ENCODE results near the gene PPP1R14B. TPM values are rescaled to one million over a fixed set of nuclear protein-coding genes. Genes with fewer than 3 reads are reported as not detected.

Gene PPP1R14B
- polyA plus RNA-seq, 3 donors = 11.7 to 40.7 (median 34.2) TPM

DNA sequence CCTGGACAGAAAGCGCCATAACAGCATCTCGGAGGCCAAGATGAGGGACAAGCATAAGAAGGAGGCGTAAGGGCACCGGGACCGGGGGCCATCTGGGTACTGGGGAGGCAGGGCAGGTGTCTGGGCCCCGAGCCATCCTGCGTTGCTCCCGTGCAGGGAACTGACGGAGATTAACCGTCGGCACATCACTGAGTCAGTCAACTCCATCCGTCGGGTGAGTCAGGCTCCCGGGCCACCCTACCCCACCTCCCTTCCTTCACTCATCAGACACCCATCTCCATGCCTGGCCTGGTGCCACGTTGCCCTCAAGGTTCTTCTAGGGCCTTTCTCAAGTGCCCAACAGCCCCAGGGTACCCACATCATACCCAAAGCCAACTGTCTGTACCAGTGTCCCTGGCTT, 19.6 kb upstream of the PPP1R14B start:
- H3K4me1 Mint-ChIP-seq = peaks cover 22% of the 10 kb centered on the region
- no peak overlapping the region for H3K4me3 Mint-ChIP-seq
- DNase-seq = no peak
- peaks cover 21 to 24% of the 10 kb centered on the region in 2 donors for H3K4me1 ChIP-seq (ENCODE audit: control insufficient read depth in 1 of 2, insufficient read depth in 2 of 2, low read length in 2 of 2)
- no peaks in the 10 kb centered on the region for H3K9me3 ChIP-seq (replicated peaks in 1 of 2; ENCODE audit: control insufficient read depth in 1 of 2, insufficient read depth in 1 of 2, low read length in 2 of 2)
- peaks cover 52 to 53% of the 10 kb centered on the region in 2 donors for H3K36me3 ChIP-seq (replicated peaks in 1 of 2; ENCODE audit: control insufficient read depth in 1 of 2, insufficient read depth in 2 of 2, low read length in 2 of 2)
- H3K9ac ChIP-seq (ENCODE audit: insufficient read depth, low read length, poor library complexity, severe bottlenecking) = no peak overlapping the region
- TF ChIP-seq, protein P1, sequence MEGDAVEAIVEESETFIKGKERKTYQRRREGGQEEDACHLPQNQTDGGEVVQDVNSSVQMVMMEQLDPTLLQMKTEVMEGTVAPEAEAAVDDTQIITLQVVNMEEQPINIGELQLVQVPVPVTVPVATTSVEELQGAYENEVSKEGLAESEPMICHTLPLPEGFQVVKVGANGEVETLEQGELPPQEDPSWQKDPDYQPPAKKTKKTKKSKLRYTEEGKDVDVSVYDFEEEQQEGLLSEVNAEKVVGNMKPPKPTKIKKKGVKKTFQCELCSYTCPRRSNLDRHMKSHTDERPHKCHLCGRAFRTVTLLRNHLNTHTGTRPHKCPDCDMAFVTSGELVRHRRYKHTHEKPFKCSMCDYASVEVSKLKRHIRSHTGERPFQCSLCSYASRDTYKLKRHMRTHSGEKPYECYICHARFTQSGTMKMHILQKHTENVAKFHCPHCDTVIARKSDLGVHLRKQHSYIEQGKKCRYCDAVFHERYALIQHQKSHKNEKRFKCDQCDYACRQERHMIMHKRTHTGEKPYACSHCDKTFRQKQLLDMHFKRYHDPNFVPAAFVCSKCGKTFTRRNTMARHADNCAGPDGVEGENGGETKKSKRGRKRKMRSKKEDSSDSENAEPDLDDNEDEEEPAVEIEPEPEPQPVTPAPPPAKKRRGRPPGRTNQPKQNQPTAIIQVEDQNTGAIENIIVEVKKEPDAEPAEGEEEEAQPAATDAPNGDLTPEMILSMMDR (IDR thresholded peaks at IDR 0.05) = no peak
- no peak overlapping the region for H3K4me3 ChIP-seq (replicated peaks in 1 of 3; ENCODE audit: low read depth in 2 of 3, low read length in 3 of 3)
- no peaks in the 10 kb centered on the region for H3K79me2 ChIP-seq (ENCODE audit: insufficient read depth, low read length)
- H3K27me3 Mint-ChIP-seq (ENCODE audit: low read depth in 3 of 3) = no peaks in the 10 kb centered on the region
- H4K20me1 ChIP-seq (ENCODE audit: insufficient read depth, low read length) = no peaks in the 10 kb centered on the region
- WGBS (ENCODE audit: insufficient coverage) = 100% methylated on average over 12 of the region's 15 CpGs
- no peak overlapping the region for H3K4me2 ChIP-seq (replicated peaks; ENCODE audit: extremely low read depth, low read length, poor library complexity, severe bottlenecking)
- H3K27ac Mint-ChIP-seq = peak overlapping the region in 2 of 7 donors; percentile 18 to 62
- intact Hi-C loops (cut with micrococcal nuclease) = loop anchor here in 1 of 2 donors (5.0 kb wide), 1 partner anchor 36 kb away; the partner anchor contains the start of gene CATSPERZ
- H3K36me3 Mint-ChIP-seq = peaks cover 39 to 53% of the 10 kb centered on the region in 2 donors
- no peaks in the 10 kb centered on the region for H3K27me3 ChIP-seq (ENCODE audit: control insufficient read depth in 2 of 2, insufficient read depth in 2 of 2, low read length in 2 of 2)
- no peak overlapping the region for H3K27ac ChIP-seq (ENCODE audit: low read depth in 1 of 2, low read length in 2 of 2)
- no peak overlapping the region for H2AFZ ChIP-seq (ENCODE audit: insufficient read depth, low read depth, low read length, poor library complexity, severe bottlenecking)
- H3K9me3 Mint-ChIP-seq = no peaks in the 10 kb centered on the region

DNA sequence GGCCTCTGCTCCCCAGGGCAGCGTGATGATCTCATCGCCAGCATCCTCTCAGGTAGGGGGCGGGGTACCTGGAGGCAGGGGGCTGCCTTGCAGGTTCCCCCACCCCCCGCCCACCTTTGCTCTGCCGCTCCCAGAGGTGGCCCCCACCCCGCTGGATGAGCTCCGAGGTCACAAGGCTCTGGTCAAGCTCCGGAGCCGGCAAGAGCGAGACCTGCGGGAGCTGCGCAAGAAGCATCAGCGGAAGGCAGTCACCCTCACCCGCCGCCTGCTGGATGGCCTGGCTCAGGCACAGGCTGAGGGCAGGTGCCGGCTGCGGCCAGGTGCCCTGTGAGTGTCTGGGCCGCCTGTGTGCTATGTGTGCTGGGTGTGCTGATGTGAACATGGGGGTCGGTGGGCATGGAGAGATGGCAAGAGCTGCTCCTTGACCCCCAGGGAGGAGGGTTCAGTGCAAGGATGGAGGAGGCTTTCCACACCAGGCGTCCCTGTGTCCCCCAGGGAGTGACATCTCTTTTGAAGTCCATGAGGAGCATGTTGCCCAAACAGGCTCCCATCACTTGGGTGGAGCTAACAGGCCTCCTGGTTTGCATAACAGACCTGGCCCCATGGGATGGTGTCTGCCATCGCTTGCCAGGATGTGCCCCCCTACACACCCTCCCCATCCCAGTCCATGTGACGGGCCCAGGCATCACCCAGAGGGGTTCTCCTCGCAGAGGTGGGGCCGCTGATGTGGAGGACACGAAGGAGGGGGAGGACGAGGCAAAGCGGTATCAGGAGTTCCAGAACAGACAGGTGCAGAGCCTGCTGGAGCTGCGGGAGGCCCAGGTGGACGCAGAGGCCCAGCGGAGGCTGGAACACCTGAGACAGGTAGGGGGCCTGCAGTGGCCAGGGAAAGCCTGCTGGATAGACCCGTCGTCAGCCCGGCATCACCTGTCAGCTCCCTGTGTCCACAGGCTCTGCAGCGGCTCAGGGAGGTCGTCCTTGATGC, 18.7 kb upstream of the PPP1R14B start:
- Mint-ChIP-seq H3K9me3 (no peaks in the 10 kb centered on the region), H3K4me1 (peaks cover 22% of the 10 kb centered on the region), H3K27me3 (ENCODE audit: low read depth in 3 of 3) (no peaks in the 10 kb centered on the region), H3K27ac (peak overlapping the region in 1 of 7 donors; percentile 71), H3K4me3 (no peak overlapping the region), H3K36me3 (peaks cover 39 to 58% of the 10 kb centered on the region in 2 donors)
- no peak overlapping the region for H3K9ac ChIP-seq (ENCODE audit: insufficient read depth, low read length, poor library complexity, severe bottlenecking)
- no peaks in the 10 kb centered on the region for H3K9me3 ChIP-seq (replicated peaks in 1 of 2; ENCODE audit: control insufficient read depth in 1 of 2, insufficient read depth in 1 of 2, low read length in 2 of 2)
- DNase-seq = no peak
- H3K4me1 ChIP-seq (ENCODE audit: control insufficient read depth in 1 of 2, insufficient read depth in 2 of 2, low read length in 2 of 2) = peaks cover 21 to 24% of the 10 kb centered on the region in 2 donors
- H3K4me2 ChIP-seq (replicated peaks; ENCODE audit: extremely low read depth, low read length, poor library complexity, severe bottlenecking) = no peak overlapping the region
- intact Hi-C loops (cut with micrococcal nuclease) = loop anchor here in 1 of 2 donors (5.0 kb wide), 1 partner anchor 37 kb away; the partner anchor contains the start of gene CATSPERZ
- no peaks in the 10 kb centered on the region for H3K79me2 ChIP-seq (ENCODE audit: insufficient read depth, low read length)
- H4K20me1 ChIP-seq (ENCODE audit: insufficient read depth, low read length) = no peaks in the 10 kb centered on the region
- peaks cover 59 to 62% of the 10 kb centered on the region in 2 donors for H3K36me3 ChIP-seq (replicated peaks in 1 of 2; ENCODE audit: control insufficient read depth in 1 of 2, insufficient read depth in 2 of 2, low read length in 2 of 2)
- WGBS (ENCODE audit: insufficient coverage) = 94% methylated on average over 26 of the region's 35 CpGs
- TF ChIP-seq, protein P1 (IDR thresholded peaks at IDR 0.05) = no peak
- H2AFZ ChIP-seq (ENCODE audit: insufficient read depth, low read depth, low read length, poor library complexity, severe bottlenecking) = no peak overlapping the region
- H3K27me3 ChIP-seq (ENCODE audit: control insufficient read depth in 2 of 2, insufficient read depth in 2 of 2, low read length in 2 of 2) = no peaks in the 10 kb centered on the region
- no peak overlapping the region for H3K4me3 ChIP-seq (replicated peaks in 1 of 3; ENCODE audit: low read depth in 2 of 3, low read length in 3 of 3)
- no peak overlapping the region for H3K27ac ChIP-seq (ENCODE audit: low read depth in 1 of 2, low read length in 2 of 2)
